ENCODE results near the gene NTRK1.

DNA sequence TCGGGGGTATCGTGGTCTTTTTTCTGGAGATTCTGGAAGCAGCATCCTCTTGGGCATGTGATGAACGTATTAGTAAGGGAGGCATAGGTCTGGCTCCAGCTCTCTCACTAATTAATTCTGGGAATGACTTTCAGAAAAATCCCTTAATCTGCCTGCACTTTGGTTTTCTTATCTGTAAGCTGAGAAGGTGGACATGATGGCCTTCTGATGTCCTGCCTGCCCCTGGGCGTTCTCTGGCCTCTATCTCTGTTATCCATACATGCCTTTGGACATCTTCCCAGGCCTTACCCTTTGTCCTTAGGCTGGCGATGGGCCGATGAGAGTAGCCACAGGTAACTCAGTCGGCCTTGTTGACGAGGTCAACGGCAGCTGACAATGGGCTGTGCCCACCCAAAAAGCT, 8.8 kb downstream of the NTRK1 start:
- TF ChIP-seq SUZ12 (IDR thresholded peaks at IDR 0.05; ENCODE audit: extremely low read depth, insufficient read depth, insufficient read length) (no peak), YY1 (IDR thresholded peaks at IDR 0.05; ENCODE audit: insufficient read depth, insufficient read length) (no peak)

All from NT2/D1 (cell line).